HG02973 (cell line): Measurements from ENCODE around the gene MGAT5.

Experiments
- ATAC-seq: cut with Tn5 transposase; IDR thresholded peaks from one replicate; pipeline ENCODE4 v1.9.1; 2021; ENCODE audit warnings: moderate library complexity; ENCODE audit not compliant: unreplicated experiment

Gene MGAT5

DNA sequence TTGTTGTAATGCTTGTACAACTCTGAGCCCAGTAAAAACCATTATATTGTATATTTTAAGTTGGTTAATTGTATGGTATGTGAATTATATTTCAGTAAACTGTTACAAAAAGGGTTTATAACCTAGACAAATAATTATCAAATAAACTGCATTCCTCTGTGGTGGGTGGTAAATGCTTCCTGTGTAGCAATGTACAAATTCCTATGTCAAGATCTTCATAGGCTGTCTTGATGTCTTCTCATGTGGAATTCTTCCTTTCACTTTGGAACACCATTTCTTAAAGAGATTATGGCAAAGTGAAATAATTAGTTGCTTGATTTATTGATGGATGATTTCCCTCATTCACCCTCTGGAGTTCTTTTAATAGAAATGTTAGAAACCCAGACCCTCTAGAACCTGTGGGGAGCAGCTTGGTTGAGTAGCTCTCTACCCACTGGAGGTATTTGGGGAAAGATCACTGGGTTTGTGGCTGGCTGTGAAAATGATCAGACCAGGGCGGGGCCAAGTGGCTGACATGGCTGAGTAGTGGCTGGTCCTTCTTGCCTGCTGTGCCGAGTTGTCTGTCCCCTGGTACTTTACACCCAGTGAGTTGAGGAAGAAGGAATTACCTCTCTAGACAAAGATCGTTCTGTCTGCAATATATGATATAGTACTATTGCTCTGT lies 22.4 kb upstream of the MGAT5 start:
- ATAC-seq: peak; percentile 26

DNA sequence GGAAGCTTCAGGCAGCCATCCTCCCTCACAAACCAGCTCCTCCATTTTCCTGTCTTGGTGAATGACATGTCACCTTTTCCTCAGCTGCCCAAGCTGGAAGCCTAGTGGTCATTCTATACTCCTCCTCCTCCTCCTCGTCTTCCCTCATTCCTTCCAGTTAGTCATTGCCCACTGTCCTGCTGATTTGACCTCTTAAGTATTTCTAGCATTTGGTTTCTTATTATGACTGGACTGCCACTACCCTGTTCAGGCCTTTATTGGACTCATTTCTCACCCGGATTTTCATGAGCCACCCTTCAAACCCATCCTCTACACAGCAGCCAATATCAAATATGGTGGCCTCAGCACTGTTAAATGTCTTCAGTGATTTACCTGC lies 21.9 kb upstream of the MGAT5 start:
- ATAC-seq: peak; percentile 35

DNA sequence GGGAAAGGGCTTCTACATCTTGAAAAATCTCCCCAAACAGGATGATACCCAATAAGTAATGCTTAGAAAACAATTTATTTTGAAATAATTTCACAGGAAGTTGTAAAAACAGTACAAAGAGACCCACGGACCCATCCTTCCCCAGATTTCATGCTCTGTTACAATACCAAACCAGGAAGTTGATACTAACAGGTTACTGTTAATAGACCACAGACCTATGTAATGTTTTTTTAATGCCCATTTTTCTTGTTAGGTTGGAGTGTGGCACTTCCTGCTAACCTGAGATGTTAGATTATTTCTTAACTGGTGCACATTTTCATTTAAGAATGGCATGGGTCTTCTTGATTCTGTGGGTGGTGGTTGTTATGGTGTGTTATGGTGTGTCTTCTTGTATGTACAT lies 21.4 kb upstream of the MGAT5 start:
- ATAC-seq: no peak

DNA sequence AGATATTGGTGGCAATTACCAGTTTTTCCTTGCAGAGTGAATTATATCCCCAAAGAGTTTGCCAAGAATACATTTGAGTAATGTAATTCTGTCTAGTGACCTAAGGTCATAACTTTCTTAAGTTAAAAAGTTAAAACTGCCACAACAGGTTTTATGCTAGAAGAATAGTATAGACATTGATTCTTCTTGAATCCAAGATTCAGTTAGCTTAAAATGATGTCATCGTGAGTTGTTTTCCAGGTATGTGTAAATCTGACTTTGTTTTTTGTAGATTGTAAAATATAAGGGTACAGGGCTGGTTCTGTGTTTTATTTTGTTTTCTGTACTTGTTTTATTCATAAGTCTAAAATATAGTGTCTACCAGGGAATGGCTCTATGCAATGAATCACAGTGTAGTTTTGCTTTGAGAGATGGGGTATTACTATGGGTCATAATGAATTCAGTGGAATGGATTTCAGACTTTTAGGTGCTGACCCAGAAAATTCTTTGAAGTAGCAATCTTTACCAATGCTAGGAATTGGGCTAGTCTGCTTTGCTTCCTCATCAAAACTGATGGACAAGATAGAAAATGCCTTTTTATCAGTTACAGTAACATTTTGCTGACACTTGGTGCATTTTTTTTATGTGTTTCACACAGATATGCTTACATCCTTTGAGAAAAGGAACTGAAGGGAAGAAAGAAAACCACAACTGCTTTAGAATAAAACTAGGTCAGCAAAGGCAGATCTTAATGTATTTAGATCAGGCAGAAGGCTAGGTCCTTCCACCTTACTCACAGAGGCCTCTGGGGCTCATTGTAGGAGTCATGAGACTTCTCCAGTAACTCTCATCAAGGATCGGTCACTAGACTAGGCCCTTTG lies 20.8 kb upstream of the MGAT5 start:
- ATAC-seq: peak; percentile 33

DNA sequence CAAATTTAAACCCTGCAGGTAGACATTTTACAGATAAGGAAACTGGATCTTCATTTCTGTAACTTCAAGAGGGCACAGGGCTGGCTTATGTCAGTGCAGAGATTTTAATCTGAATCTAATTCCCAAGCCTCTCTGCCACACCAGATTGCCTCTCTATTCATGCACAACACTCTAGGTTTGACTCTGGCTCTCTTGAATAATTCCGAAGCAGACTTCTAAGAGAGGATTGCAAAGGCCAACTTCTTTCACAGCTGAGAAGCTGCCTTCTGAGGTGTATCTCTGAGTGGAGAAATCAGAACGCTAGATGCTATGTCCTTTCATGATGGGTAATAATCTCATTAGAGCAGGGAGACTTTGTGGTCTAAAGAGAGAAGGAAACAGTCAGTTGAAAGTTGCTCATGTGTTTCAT lies 20.1 kb upstream of the MGAT5 start:
- ATAC-seq: peak; percentile 52

DNA sequence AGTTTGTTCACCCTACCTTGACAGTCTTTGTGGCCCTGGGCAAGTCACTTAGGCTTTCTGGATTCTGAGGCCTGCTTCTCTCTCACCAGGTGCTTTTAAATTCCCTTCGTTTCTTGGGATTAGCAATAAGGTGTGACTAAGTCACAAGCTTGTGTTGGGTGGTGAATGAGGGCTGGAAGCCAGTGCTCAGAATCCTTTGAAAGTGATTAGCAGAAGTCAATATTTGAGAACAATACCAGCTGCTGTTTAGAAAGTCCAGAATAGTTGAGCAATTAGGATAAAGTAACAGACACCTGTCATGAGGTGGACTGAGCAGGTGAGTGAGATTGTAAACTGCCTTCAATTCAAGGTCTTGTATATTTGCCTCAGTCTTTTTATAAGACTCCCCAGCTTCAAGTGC lies 19.3 kb upstream of the MGAT5 start:
- no peak for ATAC-seq

DNA sequence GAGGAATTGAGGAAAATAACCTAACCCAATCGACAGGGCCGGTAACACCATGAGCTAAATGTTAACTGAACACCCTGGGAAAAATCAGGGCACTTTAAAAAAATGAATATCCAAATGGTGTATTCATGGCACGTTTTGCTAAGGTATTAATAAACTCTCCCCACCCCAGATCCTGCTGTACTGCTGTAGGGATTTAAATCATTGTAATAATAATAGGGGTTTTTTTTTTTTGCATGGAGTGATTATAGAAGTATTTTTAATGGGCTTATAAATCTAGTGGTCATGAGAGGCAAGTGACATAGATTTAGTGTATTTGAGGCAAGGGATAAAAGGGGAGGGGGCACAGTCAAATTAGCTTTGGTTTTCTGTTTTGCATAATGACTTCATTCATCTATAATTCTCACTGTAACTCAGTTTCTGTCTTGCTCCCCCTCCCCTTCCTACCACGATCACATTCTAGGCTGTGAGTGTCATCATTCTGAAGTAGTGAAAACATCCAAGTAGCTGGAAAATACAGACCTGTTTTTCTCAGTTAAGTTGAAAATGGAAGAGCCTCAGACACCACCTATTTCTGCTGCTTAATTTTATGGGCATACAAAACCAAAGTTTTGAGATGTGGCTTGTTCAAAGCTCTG lies 18.2 kb upstream of the MGAT5 start:
- ATAC-seq: no peak

DNA sequence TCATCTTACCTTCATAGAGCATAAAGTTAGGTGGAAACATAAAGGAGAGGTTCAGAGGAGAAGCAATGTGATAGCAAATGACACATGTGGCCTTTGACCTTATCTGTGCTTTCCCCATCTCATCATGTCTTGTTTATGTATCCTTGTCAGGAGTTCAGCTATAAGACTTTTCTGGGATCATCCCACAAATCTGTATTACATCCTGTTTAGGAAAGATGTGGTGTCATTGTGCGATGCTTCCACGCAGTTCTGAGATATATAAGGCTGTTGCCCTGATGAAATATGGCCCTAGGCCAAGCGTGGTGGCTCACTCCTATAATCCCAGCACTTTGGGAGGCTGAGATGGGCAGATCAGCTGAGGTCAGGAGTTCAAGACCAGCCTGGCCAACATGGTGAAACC lies 15.5 kb upstream of the MGAT5 start:
- ATAC-seq: no peak

DNA sequence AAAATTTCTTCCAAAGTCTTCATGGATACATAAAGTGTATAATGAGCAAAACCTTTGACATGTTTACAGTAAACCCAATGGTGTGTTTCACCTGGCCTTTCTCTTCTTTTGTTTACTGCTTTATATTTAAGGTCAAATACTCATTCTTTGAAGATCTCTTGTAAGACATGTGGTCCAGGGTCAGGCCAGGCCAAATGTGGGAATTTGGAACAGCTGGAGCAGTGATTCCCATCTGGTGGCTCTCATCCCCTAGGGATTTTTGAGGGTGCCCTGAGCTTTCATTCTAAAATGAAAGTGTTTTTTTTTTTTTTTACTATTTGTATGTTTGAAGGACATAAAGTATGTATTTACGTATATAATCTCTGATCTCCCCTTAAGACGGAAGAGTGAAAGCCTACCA lies 13.8 kb upstream of the MGAT5 start:
- no peak for ATAC-seq

DNA sequence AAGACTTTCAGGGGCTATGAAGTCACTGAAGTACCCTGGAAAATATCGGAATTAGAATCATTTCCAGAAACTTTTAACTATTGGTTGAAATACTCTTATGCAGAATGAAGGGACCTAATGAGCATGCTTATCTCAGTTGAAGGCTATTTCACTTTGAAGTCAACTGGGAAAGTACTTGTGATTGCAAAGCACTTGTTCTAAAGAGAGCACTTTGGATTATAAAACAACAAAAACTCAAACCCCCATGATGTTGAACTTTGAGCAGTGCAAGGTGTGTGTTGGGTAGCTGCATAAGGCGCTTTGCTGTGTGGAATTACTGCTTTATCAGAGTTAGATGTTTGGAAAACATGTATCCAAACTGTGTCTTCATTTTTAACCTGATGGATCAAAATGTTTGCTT lies 12.0 kb upstream of the MGAT5 start:
- no peak for ATAC-seq

DNA sequence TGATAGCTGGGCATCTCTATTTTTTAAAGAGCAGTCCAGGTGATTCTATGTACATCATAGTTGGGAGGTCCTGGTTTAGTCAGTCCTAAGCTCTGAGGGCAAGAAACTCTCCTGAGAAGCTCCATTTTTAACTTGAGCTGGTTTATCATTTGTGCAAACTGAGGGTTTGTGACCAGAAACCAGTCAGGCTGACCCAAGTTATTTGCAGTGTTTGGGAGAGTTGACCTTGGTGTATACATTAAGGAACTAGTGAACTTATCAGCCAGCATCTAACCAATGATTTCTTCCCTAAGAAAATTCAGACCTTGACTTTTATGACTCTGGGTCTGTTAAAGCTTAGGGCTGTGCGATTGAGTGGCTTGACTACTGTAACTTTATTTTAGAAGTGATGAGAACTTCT lies 10.6 kb upstream of the MGAT5 start:
- ATAC-seq: no peak

DNA sequence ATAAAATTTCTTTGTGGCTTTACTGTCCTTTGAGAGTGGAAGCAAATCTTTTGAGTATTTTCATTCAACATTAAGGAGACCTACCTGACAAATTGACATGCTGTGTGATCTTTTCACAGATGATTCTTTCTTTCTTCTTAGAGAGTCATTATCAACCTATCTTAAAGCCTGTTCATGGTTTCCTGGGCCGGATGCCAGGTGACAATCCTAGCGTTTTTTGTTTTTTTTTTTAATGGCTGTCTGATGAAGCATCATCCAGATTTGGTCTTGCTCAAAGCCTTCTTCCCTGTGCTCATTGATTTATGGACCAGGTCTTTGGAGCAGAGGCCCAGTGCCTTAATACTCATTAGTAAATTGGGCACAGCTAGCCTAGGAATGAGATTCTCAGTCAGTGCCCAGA lies 9.8 kb upstream of the MGAT5 start:
- ATAC-seq: no peak

DNA sequence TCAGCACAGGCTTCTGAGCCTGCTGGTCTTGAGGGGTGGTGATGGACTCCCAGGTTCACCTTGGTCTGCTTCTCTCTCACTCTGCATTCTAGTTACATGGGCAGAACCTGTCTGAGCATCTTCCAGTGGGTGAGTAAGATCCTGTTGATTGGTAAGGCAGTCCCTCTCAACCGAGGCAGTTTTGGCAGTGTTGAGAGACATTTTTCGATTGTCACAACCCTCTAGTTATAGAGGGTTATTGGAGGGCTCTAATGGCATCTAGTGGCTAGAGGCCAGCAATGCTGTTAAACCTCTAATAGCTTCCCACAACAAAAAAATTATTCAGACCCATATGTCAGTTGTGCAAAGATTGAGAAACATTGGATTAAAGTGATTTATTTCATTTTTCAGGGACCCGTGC lies 9.3 kb upstream of the MGAT5 start:
- no peak for ATAC-seq

DNA sequence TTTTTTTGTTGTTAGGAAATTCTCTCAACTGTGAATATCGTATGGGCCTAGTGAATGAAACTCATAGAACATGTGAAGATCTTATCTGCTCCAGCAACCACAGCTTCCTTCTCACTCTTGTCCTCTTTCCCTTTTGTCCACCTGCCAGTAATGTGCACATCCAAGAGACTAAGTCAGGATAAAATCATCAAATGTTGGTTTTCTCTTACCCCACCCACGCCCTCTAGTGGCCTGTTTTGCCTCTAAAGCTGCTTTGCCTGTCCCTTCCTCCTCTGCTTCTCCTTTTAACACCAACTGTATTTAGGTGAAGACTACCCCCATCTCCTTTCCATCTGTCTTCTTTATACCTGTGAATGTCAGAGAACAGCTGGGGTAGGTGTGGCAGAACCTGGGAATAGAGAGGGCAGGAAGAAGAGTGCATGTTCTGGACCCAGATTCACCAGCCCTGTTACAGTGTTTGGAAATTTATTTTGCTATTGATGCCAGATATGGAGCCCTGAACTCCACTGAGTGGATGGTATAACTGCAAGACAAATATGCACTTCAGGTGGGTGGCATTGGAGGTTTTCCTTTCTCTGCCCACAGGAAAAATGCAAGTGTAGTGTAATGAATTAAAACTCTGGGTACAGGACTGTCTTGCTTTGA lies 8.4 kb upstream of the MGAT5 start:
- ATAC-seq: no peak

DNA sequence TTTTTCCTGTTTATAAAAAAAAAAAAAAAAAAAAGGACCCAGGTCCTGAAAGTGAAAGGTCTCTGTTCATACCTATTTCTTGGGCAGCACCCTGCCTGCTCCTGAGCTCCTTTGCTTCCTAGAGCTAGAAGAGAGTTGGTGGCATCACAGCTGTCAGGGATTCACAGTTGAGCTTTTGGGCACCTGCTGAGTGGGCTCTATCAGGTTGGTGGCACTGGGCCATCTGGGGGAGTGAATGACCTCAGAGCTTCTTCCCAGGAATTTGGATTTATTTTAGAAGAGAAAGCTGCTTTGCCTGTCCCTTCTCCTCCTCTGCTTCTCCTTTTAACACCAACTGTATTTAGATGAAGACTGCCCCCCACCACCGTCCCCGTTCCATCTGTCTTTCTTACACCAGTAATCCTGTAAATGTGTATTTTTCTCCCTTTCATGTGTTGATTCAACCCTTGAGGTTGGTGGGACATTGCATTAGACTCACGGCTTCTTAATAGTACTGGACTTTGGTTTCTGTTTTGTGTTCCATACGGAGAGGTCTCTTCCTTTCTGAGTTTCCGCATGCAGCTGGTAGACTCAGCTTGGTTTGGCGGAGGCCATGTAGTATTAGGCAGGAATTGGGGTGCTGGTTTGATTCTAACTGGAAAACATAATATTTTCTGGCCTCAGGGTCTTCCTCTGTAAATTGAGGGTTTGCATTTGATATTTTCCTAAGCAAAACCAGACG lies 7.6 kb upstream of the MGAT5 start:
- no peak for ATAC-seq

DNA sequence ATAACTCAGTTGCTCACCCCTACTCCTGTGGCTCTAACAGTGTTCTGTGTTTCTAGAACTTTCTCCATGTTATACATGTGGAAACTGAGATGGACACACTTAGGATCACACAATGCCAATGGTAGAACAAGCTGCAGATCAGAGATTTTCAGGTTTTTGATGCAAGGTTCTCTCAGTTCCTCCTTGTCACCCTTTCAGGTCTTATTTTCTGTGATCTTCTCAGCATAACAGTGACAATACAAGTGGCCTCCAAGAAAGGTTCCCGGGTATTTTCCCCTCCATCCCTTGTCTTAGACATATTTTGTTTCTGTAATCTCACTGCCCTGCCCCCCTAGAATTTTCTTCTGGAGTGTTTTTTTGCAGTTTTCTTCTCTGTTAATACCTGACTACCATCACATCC lies 6.2 kb upstream of the MGAT5 start:
- ATAC-seq: peak; percentile 47

DNA sequence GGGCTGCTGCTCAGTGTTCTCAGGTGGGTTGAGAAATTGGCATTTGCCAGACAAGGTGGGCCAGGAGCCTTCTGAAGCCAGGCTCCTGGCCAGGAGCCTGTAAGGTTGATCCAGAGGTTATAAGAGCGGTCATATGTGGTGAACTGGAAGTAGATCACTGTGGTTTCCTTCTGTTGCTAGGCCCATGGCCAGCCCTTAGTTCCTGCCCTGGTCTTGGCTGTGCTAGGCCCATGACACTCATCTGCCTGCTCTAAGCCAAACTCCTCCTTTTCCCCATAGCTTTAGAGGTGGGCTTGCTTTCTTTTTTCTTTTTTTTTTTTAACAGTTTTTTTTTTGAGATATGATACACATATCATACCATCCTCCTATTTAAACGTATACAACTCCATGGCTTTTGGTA lies 5.0 kb upstream of the MGAT5 start:
- no peak for ATAC-seq

DNA sequence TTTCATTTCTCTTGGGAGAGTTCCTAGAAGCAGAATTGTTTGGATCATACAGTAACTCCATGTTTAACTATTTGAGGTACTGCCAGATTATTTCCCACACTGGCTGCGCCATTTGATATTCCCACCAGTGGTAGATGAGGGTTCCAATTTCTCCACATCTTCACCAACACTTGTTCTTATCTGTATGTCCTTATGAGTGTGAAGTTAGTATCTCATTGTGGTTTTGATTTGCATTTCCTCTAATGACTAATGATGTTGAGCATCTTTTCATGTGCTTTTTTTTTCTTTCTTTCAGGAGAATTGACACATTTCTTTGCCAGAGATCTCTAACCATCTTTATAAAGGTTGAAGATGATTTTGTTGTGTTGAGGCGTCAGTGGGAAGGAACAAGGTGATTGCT lies 4.1 kb upstream of the MGAT5 start:
- ATAC-seq: no peak

DNA sequence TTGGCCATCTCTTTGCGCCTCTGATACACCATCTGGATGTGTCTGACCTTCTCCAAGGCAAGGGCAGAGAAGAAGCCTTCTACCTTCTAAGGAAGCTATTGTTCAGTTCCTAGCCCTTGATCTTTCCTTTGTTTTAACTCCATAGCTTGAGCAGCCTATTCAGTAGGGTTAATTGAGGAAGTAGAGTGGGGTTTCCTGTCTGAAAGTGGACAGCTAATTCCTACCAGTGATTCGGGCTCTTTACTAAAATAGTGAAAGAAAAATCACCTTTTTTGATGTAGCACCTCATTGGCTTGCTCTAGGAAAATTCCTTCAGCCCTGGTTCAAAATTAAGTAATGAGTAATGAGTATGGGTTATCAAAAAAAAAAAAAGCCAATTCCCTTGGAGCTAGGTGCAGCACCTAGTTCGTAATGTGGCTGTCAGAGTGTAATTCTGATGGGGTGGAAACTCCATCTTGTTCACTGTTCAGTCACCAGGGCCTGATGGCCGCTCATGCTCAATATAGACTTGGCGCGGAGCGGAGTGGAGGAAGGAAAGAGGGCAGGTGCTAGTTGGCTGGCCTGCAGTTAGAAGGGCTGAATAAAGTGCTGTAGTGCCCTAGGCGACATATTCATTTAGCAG lies 2.9 kb upstream of the MGAT5 start:
- ATAC-seq: no peak

DNA sequence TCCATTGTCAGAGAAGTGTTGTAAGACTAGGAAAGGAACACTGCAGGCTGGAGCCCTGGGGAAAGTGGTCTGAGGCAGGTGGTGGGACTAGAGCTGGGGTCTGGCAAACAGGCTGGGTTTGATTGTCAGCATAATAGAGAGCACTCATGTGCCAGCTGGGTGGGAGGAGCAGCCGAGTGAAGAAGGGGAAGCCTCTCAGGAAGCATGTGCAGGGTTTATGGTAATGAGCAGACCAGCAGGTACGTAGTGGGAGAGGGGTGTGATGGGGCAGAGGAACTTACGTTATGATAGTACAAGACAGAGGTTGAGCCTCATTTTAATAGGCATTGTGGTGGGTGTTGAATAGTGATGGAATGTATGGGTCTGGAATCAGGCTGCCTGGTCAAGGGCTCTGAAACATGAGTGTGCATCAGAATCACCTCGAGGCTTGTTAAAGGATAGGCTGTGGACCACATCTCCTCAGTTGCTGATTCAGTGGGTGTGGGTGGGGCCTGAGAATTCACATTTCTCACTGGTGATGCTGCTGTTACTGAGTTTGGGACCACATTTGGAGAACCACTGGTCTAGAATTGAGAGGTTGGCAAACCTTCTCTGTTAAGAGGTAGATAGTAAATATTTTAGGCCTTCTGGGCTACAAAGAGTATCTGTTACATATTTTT lies 1.7 kb upstream of the MGAT5 start:
- no peak for ATAC-seq
